Esophagus mucosa (tissue), 1 donor: ENCODE results near the gene SLIT1. TPM values are rescaled to one million over a fixed set of nuclear protein-coding genes. Genes with fewer than 3 reads are reported as not detected.

Source experiments
- ATAC-seq: fragments of 200-7000 bp; cut with Tn5 transposase; one replicate; pipeline ENCODE4 v1.9.1; 2020
- total RNA-seq: library from RNA; stranded (reverse); gene quantifications from one replicate; pipeline ENCODE4 v1.2.4, GENCODE V29; 2023
- donor health status: DM: yes; HTN: yes; CAD: no.

The SLIT1 gene
- total RNA-seq, result 0.16 TPM

- no peak for ATAC-seq
These were observed at the start of gene SLIT1 for GRCh38 chr10:97185326-97186058. SLIT1 (minus strand) TSS chr10:97185959; CDS start chr10:97185674, 285 bp downstream.

- ATAC-seq, result no peak
These were observed 49.6 kb upstream of the SLIT1 start for GRCh38 chr10:97235353-97235752.

- no peak for ATAC-seq
These were observed 48.6 kb upstream of the SLIT1 start for GRCh38 chr10:97234400-97234799.

GRCh38 chr10:97230146-97230545, 44.4 kb upstream of the SLIT1 start:
- no peak for ATAC-seq

- ATAC-seq, result no peak
These were observed 43.7 kb upstream of the SLIT1 start for GRCh38 chr10:97229322-97230015.

GRCh38 chr10:97228775-97229157, 43.0 kb upstream of the SLIT1 start:
- ATAC-seq, result no peak

GRCh38 chr10:97228130-97228774, 42.5 kb upstream of the SLIT1 start:
- no peak for ATAC-seq

- no peak for ATAC-seq
These were observed 40.6 kb upstream of the SLIT1 start for GRCh38 chr10:97226398-97226797.

- ATAC-seq, result no peak
These were observed 39.0 kb upstream of the SLIT1 start for GRCh38 chr10:97224483-97225435.

- no peak for ATAC-seq
These were observed 36.7 kb upstream of the SLIT1 start for GRCh38 chr10:97222326-97222961.

GRCh38 chr10:97220355-97220754, 34.6 kb upstream of the SLIT1 start:
- ATAC-seq, result no peak

- ATAC-seq, result no peak
These were observed 31.5 kb upstream of the SLIT1 start for GRCh38 chr10:97217299-97217698.

GRCh38 chr10:97215619-97216260, 30.0 kb upstream of the SLIT1 start:
- no peak for ATAC-seq

GRCh38 chr10:97213431-97213830, 27.7 kb upstream of the SLIT1 start:
- no peak for ATAC-seq

- peak; percentile 23 for ATAC-seq
These were observed 25.5 kb upstream of the SLIT1 start for GRCh38 chr10:97211229-97211628.

GRCh38 chr10:97210543-97210960, 24.8 kb upstream of the SLIT1 start:
- peak; percentile 66 for ATAC-seq

GRCh38 chr10:97207756-97208346, 22.1 kb upstream of the SLIT1 start:
- no peak for ATAC-seq

- no peak for ATAC-seq
These were observed 21.4 kb upstream of the SLIT1 start for GRCh38 chr10:97207131-97207530.

GRCh38 chr10:97204826-97205679, 19.3 kb upstream of the SLIT1 start:
- ATAC-seq, result no peak

GRCh38 chr10:97203220-97203619, 17.5 kb upstream of the SLIT1 start:
- no peak for ATAC-seq
